Lower leg skin (tissue), 3 donors: ENCODE measurements around the gene NXNL1.

Source experiments
- CTCF ChIP-seq, 3 donors: fragments of 450-650 bp; IDR thresholded peaks; one replicate each; pipeline ENCODE4 v1.5.1; 2016; ENCODE audit warnings: antibody characterized with exemption in 3 of 3, mild to moderate bottlenecking in 3 of 3, moderate library complexity in 2 of 3
- POLR2A ChIP-seq, 2 donors: fragments of 450-650 bp; IDR thresholded peaks; one replicate each; pipeline ENCODE4 v1.6.1; 2016 to 2017; ENCODE audit warnings: antibody characterized with exemption in 2 of 2, mild to moderate bottlenecking in 1 of 2, moderate library complexity in 1 of 2

GRCh38 chr19:17488593-17489391 lies 28.1 kb upstream of the NXNL1 start:
- no peak for TF ChIP-seq CTCF (IDR thresholded peaks at IDR 0.05)
- no peak for TF ChIP-seq POLR2A (IDR thresholded peaks at IDR 0.05)
